Measurements from ENCODE around the gene METTL22. TPM values are rescaled to one million over a fixed set of nuclear protein-coding genes. Genes with fewer than 3 reads are reported as not detected.

METTL22 gene
- total RNA-seq, 4 donors from 2014 or later, result 22.5 to 24.5 (median 23.4) TPM

GRCh38 chr16:8583199-8583598, 38.3 kb upstream of the METTL22 start:
- DNase-seq (ENCODE audit: extremely low spot score), result no peak
- no peak overlapping the region for H3K27ac ChIP-seq (replicated peaks in 1 of 4)
- intact Hi-C loops (cut with DNase I), result no loop called here
- H3K4me1 ChIP-seq, result no peaks in the 10 kb centered on the region
- no peaks in the 10 kb centered on the region for H3K9me3 ChIP-seq
- TF ChIP-seq POLR2A (IDR thresholded peaks at IDR 0.05; ENCODE audit: low read depth) (no peak), CTCF (IDR thresholded peaks at IDR 0.05) (no peak), EP300 (IDR thresholded peaks at IDR 0.05) (no peak), POLR2AphosphoS5 (IDR thresholded peaks at IDR 0.05) (no peak)
- H3K4me3 ChIP-seq, result no peak overlapping the region
- WGBS, result 79% methylated on average over 2 of the region's 3 CpGs
- H3K36me3 ChIP-seq, result no peaks in the 10 kb centered on the region
- H3K27me3 ChIP-seq, result peaks cover 0 to 28% (median 6%) of the 10 kb centered on the region in 4 donors

- intact Hi-C loops (cut with DNase I), result no loop called here
- no peak overlapping the region for H3K27ac ChIP-seq (replicated peaks in 1 of 4)
- no peak overlapping the region for H3K4me3 ChIP-seq
- H3K27me3 ChIP-seq, result peaks cover 0 to 31% (median 8%) of the 10 kb centered on the region in 4 donors
- no peaks in the 10 kb centered on the region for H3K4me1 ChIP-seq
- TF ChIP-seq POLR2AphosphoS5 (IDR thresholded peaks at IDR 0.05), result no peak
- no peak for TF ChIP-seq EP300 (IDR thresholded peaks at IDR 0.05)
- TF ChIP-seq CTCF (IDR thresholded peaks at IDR 0.05), result no peak
- no peak for TF ChIP-seq POLR2A (IDR thresholded peaks at IDR 0.05; ENCODE audit: low read depth)
- 76% methylated on average over 4 of the region's 4 CpGs for WGBS
- no peak for DNase-seq (ENCODE audit: extremely low spot score)
- H3K9me3 ChIP-seq, result no peaks in the 10 kb centered on the region
- H3K36me3 ChIP-seq, result no peaks in the 10 kb centered on the region
Measured at GRCh38 chr16:8583732-8584131, 37.8 kb upstream of the METTL22 start.

GRCh38 chr16:8585041-8585440, 36.5 kb upstream of the METTL22 start:
- DNase-seq (ENCODE audit: extremely low spot score), result no peak
- TF ChIP-seq POLR2A (IDR thresholded peaks at IDR 0.05; ENCODE audit: low read depth) (no peak), EP300 (IDR thresholded peaks at IDR 0.05) (no peak), CTCF (IDR thresholded peaks at IDR 0.05) (no peak), POLR2AphosphoS5 (IDR thresholded peaks at IDR 0.05) (no peak)
- H3K4me3 ChIP-seq, result no peak overlapping the region
- H3K27ac ChIP-seq (replicated peaks in 1 of 4), result no peak overlapping the region
- no peaks in the 10 kb centered on the region for H3K9me3 ChIP-seq
- intact Hi-C loops (cut with DNase I), result no loop called here
- WGBS, result 72% methylated on average over 2 of the region's 2 CpGs
- no peaks in the 10 kb centered on the region for H3K36me3 ChIP-seq
- H3K4me1 ChIP-seq, result peaks cover 9 to 13% (median 12%) of the 10 kb centered on the region in 4 donors
- peaks cover 0 to 44% (median 17%) of the 10 kb centered on the region in 4 donors for H3K27me3 ChIP-seq

- TF ChIP-seq POLR2AphosphoS5 (IDR thresholded peaks at IDR 0.05), result no peak
- TF ChIP-seq EP300 (IDR thresholded peaks at IDR 0.05), result no peak
- no peak for TF ChIP-seq CTCF (IDR thresholded peaks at IDR 0.05)
- no peak for TF ChIP-seq POLR2A (IDR thresholded peaks at IDR 0.05; ENCODE audit: low read depth)
- WGBS, result 74% methylated on average over 3 of the region's 3 CpGs
- intact Hi-C loops (cut with DNase I), result no loop called here
- DNase-seq (ENCODE audit: extremely low spot score), result no peak
- no peak overlapping the region for H3K4me3 ChIP-seq
- peaks cover 11 to 17% (median 16%) of the 10 kb centered on the region in 4 donors for H3K4me1 ChIP-seq
- H3K36me3 ChIP-seq, result no peaks in the 10 kb centered on the region
- H3K27me3 ChIP-seq, result peaks cover 0 to 52% (median 23%) of the 10 kb centered on the region in 4 donors
- no peak overlapping the region for H3K27ac ChIP-seq (replicated peaks in 1 of 4)
- H3K9me3 ChIP-seq, result no peaks in the 10 kb centered on the region
Measured at GRCh38 chr16:8585857-8586256, 35.6 kb upstream of the METTL22 start.

GRCh38 chr16:8587065-8587464, 34.4 kb upstream of the METTL22 start:
- no peak overlapping the region for H3K27ac ChIP-seq (replicated peaks in 1 of 4)
- no peak overlapping the region for H3K4me3 ChIP-seq
- no peaks in the 10 kb centered on the region for H3K9me3 ChIP-seq
- no peaks in the 10 kb centered on the region for H3K36me3 ChIP-seq
- no peak for DNase-seq (ENCODE audit: extremely low spot score)
- no peak for TF ChIP-seq POLR2AphosphoS5 (IDR thresholded peaks at IDR 0.05)
- H3K27me3 ChIP-seq, result peaks cover 0 to 64% (median 24%) of the 10 kb centered on the region in 4 donors
- intact Hi-C loops (cut with DNase I), result no loop called here
- H3K4me1 ChIP-seq, result peaks cover 11 to 17% (median 16%) of the 10 kb centered on the region in 4 donors
